HG03432 (cell line): ENCODE measurements around the gene TDRD12.

Experiments used
- ATAC-seq: cut with Tn5 transposase; IDR thresholded peaks from one replicate; pipeline ENCODE4 v1.9.1; 2021; ENCODE audit warnings: mild to moderate bottlenecking, moderate library complexity; ENCODE audit not compliant: unreplicated experiment

Gene TDRD12

DNA sequence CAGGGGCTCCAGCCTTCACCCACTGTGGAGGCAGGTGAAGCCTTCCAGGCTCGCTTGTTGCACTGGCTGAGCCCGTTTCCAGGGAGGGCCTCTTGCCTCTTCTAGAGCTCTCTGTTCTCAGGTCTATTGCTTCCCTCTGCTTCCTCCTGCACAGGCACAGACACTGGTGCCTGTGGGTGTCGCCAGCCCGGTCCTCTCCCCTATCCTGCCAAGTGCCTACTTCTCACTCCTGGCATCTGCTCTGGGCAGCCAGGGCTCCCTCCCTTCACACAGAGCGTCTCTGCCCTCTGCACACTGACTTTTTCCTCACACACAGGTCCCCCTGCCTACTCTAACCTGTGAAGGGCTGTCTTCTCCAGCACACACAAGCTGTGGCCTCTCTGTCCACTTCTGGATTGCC is 89.7 kb downstream of the TDRD12 start:
- no peak for ATAC-seq

DNA sequence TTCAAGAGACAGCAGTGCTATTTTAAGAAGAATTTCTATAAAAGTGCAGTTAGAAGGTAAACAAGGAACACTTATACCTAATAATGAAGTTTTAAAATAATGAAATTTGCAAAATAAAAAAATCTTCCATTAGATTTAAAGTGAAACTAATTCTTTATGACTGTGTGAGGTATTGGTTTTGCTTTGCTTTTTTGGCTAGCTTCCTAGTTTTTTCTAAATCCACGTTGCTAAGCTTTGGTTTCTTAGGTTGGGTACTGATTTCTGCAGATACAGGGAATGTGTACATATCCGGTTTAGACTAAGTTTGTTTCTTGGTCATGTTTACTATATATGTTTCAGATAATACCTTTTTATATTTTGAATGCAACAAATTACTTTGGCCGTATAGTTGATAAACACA is 90.2 kb downstream of the TDRD12 start:
- no peak for ATAC-seq

DNA sequence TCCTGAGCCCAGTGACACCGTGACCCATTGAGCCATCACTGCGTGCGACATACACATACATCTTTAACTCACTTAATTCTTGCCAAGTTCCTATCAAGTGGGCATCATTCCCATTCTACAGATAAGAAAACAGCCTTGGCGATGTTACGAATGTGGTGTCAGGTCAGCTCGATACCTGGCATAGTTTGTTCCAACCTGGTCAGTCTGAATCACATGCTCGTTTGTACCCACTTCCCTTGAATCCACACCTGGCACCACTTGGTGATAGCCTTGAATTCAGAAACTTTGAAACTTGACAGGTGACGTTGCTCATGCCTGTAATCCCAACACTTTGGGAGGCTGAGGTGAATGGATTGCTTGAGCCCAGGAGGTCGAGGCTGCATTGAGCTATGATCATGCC is 90.9 kb downstream of the TDRD12 start:
- no peak for ATAC-seq

DNA sequence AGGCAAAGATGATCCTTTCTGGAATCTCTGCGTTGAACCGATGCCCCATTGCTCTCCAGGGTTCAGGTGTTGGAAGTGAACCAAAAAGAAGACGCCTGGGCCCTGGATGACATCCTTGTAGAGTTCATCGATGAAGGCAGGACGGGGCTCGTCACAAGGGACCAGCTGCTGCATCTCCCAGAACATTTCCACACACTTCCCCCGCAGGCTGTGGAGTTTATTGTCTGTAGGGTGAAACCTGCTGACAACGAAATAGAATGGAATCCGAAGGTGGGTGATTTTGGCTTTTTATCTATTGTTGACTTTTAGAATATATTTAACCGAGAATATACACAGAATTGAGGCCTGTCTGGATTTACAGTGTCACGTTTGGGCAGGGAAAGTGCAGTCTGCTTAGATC is 91.6 kb downstream of the TDRD12 start:
- no peak for ATAC-seq

DNA sequence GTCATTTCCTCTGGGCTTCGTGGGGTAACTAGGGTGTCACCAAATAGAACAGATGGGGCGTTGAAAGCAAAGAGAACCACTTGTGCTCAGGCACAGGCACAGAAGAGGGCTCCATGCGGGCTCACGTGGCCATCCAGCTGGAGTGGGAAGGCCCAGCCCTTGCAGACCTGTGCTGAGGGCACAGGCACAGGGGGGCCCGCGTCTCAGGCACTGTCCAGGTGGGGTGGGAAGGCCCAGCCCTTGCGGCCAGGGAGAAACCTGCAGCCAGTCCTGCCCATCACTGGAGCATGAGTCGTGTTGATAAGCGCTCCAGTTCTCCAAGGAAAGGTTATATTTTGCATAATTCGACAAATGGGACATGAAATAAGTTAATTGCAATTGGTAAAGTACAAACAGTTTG is 92.5 kb downstream of the TDRD12 start:
- ATAC-seq: no peak

DNA sequence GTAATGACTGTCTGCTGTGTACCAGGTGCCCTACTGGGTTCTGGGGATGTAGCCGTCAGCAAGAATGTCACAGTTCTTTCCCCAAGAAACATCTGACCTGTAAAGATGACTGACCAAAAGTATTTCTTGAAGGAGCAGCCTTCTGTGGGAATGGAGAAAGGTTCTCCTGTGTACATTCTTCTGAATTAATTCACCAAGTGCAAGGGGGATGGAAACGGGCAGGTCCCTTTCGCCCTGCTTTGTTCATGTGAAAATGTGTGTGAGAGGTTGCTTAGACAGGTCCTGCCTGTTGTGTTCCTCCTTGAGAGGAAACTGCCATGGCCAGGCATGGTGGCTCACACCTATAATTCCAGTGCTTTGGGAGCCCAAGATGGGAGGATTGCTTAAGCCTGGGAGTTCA is 93.0 kb downstream of the TDRD12 start:
- no peak for ATAC-seq

DNA sequence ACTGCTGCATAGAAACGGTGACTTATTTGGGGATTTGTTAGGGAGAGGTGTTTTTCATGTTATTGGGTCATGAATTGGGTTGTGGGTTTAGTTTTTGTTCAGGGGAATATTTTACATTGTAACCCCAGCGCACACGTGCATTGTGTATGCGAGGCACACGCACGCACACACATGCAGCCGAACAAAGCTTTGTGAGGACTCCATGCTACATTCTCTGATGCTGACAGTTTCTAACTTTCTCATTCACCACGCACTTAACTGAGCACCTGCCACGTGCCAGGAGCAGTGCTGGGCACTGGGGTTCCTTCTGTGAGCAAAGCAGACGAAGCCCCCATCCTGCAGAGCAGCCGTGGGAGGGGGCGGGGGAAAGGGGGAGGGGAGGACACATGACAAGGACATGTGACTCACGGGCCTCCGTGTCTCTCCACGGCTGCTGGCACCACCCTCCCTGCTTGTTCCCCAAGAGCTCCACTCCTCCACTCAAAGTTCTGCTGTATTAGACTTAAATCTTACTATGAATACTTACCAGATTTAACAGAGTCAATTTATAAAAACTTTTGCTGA is 94.4 kb downstream of the TDRD12 start:
- ATAC-seq: no peak

DNA sequence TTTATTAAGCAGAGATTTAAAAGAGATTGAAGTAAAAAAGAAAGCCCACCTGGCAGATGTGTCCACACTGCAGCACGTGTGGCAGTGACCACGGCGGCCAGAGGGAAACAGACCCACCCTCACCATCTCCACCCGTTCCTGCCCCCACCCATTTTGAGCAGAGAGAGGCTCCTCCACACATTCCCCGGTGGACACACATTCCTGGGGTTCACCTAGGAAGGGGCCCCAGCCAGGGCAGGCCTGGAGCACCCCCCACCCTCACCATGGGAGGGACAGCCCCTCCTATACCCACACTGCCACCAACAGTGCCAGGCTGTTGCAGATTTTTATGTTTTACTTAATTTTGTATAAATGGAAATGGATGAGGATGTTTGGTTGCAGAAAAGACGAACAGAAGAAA is 95.1 kb downstream of the TDRD12 start:
- no peak for ATAC-seq

DNA sequence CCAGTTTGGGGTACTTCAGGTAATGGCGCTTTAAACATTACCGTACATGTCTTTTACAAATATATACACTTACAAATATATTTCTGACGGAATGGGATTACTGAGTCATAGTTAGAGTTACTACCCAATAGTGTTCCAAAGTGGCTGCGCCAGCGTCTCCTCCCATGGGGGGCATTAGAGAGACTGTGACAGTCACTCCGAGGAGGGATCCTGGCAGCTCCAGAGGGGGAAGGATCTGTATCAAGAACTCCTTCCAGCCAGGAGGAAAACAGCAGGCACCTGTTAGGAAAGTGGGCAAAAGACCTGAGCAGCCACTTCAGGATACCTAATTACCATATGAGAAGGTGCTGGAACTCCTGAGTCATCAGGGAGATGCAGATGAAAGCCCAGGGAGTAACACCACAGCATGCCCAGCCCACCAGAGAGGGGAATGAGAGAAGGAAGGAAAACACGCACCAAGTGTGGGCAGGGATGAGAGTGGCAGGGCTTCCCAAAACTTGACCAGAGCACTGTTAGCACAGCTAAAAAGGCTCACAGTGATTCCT is 97.1 kb downstream of the TDRD12 start:
- no peak for ATAC-seq

DNA sequence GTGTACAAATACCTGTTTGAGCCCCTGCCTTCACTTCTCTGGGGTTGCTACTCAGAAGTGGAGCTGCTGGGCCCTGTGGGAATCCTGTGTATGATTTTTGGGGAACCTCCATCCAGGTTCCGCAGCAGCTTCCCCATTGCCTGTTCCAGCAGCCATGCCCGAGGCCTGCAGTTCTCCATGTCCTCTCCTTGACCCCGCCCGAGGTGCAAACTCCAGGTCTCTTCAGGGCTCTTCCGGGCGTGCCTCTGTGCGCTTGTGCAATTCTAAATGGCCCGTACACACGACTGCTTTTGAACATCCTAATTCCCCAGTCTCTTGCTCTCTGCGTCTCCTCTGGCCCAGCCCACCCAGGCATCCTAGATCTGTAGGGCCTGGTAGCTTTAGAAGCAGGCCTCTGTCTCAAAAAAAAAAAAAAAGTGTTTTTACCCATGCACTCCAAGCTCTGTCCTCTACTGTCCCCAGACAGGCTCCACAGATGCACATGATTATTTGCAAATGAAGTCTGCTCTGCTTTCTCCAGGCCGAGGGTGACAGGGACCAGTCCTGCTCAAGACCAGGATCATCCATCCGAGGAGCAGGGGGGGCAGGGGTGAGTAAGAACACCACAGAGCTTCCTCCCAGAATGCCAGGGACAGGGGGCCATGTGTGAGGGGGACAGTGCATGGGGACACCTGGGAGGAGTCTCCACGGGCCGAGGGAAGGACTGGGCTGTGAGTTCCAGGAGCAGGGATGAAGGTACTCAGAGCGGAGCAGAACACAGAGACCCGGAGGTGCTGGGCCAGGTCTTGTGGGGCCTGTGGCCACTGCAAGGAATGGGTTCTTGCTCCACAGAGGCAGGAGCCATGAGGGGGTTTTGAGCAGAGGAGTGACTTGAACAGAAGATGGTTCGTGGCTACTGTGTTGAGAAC is 98.3 kb downstream of the TDRD12 start:
- ATAC-seq: no peak

DNA sequence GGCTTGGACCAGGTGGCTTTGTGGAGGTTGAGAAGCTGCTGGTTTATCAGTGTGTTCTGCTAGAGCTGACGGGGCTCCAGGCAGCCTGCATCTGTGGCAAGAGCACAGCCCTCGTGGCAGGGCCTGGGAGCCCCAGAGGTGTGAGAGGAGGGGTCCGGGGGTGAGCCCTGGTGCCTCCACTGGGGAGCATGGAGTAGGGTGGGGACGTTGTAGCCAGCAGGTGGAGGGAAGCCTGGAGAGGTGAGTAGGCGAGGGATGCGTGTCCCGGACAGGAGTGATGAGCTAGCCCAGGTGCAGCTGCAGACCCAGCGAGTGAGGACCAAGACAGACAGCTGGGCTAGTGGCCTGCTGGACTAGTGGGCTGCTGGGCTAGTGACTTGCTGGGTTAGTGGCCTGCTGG is 99.0 kb downstream of the TDRD12 start:
- ATAC-seq: no peak

DNA sequence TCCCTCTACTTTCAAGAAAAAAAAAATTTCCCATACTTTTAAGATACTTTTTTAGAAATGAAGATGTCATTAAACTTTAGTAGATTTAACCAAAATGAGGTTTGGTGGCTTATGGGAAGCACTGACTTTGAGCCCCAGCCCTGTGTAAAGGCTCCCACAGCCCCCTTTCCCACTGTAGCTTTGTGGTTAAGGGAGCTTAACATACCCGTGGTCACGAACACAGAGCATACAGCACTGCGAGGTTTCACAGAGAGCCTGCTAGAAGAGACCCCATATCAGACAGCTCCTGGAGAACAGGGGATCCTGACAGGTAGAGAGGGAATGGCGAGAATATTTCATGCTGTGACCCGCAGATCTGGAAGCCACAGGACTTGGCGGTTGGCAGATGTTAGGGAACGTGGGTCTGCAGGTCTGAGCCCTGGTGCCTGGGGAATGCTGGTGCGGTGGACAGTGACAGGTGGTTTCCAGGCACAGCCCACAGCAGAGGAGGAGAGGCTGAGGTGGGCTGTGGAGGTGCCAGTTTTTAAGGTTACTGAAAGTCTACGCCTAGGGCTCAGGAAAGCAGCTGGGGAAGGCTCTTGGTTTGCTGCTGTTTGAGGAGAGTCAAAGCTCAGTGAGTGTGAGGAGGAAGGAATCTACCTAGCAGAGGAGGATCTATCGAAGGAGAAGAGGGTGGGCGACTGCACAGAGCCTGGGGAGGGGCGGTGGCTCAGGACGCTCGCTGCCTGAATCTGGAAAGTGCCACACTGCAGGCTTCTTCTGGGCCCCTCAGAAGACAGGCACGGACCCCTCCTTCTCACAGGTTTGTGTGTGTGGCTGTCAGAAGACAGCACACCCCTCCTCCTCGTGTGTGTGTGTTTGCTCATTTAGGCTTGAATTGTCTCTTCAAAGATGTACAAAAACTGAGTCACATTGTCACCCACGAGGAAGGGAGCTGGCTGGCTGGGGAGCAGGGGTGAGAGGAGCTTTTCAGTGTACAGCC is 100.1 kb downstream of the TDRD12 start:
- ATAC-seq: no peak

DNA sequence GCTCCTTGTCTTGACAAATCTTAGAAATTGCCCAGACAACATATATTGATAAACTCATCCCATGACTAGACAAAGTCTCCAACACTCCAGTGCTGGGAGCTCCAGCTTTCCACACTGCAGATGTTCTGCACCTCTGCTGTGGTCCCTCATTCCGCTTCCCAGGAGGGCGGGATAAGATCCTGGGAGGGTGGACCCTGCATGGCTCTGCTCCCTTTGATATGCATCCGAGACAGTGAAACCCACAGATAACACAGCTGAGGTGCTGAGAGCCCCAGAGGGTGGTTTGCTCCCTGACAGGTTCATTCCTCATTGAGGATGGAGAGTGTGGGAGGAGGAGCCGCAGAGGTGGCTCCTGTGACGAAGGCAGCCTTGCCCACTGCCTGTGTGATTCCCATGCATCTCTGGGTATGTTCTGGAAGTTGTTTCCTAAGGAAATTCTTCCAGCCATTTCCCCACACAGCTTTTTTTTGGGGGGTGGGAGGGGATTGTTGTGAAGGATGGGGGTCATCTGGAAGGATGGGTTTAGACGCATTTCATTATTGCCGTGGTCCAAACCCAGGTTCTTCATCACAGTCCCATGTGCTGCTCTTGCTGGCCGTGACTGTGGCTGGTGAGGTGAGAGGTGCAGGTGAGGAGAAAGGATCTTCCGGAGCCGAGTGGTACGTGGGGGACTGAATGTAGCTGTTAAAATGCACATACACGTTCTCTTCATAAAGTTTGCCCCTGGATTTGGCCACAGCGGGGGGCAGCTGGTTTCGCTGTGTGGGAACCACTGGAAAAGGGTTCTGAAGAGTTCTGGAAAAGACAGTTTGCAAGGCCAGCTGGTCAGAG is 103.6 kb downstream of the TDRD12 start:
- ATAC-seq: no peak

DNA sequence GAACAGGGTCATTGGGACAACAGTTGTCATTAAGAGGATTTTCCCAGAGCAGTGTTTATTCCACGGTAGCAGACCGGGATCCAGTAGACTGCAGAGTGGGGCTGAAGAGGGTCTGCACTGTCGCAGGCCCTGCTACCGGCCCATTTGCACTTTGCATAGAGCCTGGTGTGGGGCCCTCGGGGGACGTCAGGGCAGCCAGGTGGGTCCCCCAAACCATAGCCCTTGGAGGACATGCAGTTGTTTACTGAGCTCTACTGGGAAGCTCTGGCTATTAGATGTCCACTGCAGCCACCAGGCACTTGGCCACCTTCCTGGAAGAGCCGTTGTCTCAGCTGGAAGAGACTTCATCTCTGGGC is 104.2 kb downstream of the TDRD12 start:
- no peak for ATAC-seq

DNA sequence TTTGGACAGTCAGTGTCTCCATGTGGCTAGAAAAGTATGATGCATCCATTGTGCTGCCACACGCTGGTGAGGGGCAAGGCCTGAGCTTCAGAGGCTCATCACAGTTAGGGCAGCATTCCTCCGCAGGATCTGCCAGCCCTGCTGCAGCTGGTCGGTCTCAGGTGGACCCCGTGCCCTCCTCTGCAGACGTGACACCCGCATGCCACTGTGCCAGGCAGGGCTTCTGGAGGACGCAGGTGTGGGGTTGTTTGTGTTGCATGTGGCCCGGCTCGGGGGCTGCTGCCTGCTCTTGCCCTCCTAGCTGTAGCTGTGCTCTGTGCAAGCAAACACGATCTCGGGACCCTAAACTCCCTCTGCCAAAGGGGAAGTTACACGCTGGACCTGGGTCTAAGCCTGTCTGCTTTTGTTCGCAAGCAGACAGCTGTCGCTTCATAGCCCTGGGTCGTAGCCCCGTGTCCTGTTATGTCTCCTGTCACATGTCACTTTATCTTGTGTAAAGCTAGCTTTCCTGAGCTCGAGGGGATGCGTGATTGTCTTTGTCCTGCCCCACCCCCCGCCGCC is 104.7 kb downstream of the TDRD12 start:
- no peak for ATAC-seq

DNA sequence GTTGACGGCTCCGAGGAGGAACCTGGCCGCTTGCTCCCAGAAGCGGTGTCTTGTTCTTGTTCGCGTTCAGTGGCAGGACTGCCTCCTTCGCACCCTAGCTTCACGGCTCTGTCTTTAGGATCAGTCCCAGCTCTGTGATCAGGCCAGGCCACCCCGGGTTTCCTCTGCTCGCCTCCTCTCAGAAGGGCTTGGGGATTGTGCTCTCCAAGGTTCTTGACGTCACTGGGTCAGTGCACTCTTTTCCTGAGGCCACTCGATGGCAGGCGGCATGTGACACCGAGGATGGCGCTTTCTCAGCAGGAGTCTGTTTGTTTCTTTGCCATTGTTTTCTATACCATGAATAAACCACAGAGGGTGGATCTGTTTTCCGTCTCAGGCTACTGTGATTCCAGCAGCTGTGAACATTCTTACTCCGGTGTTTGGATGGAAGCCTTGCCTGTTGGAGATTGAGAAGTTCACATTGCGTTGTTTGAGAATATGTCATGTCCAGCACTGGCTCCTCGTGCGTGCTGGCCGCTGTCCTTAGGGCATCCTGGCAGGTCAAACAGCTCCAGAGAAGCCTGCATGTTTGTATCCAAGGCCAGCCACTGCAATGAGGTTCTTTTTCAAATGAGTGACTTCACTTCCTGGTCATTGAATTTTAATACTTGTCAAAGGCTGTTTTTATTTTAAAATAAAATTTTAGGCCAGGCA is 105.5 kb downstream of the TDRD12 start:
- ATAC-seq: no peak

DNA sequence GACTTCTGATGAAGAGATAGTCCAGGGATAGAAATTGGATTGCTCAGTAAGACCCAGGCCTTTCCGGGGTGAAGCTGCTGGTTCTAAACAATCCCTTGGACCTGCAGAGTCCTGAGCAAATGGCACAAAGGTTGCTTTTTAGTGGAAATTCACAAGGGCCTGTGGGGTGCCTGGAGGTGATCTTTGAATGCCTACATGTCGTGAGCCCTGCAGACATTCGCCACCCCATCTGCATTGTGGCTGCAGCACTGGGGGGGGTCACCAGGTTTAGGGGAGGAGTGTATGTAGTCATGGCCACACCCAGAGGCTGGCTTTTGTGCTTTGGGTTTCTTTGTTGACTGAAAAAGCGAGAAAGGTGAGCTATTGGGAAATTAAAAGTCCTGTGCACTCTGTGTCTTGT is 108.6 kb downstream of the TDRD12 start:
- no peak for ATAC-seq

DNA sequence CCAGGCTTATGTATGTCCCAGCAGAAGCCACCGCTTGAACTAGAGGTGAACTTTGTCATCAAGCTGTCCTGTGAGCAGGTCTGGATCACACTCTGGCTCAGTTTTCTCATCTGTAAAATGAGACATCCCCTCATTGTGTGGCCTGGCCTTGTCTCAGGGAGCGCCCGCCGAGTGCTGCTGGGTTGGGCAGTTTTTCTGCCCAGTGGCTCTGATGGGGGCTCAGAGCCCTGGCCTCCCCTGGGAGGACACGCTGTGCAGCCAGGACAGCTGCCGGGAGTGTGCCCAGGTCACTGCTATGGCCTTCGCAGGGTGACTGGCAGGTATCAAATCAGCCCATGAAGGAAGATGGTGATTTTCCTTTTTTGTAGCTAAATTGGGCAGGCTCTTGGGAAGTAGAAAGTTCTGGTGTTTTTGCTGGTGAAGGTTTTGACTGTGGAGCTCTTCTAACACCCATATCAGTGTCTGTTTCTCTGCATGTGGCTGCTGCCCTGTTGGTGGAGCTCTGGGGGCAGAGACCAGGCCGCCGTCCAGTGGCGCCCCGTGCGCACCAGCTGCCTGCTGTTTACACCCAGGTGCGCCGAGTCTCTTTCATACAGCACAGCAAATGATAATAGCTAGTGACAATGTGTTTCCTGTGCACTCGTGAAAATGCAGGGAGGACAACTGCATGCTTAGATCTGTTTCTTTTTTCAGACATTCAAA is 109.2 kb downstream of the TDRD12 start:
- no peak for ATAC-seq

DNA sequence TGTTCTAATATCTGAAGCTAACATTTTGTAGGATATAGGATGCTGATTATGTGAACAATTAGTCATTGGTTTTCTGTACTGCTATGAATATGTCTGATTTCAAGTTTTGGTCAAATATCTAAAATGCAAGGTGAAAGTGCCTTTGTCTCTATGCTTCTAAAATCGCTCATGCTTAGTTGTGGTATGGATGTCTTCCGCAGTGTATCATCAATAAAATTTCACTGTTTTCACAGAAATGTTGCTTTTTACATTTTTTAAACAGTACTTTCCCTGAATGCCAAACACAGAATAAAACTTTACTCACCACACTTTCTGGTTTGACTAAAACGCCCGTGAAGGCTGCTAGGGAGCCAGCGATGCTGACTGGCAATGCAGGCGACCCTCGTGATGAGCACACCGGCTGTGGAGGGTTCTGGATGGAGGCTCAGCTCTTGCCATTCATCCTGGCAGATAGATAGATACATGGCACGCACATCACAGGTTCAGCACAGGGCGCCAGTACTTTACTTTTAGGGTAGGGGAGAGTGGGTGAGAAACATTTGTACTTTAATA is 109.9 kb downstream of the TDRD12 start:
- ATAC-seq: no peak
